Epithelial cell of proximal tubule (primary cell): ENCODE results near the gene ALB. TPM values are rescaled to one million over a fixed set of nuclear protein-coding genes. Genes with fewer than 3 reads are reported as not detected.

Experiments
- DNase-seq: peaks from one replicate; pipeline ENCODE4 v3.0.0-alpha.2; 2011; ENCODE audit warnings: low read depth
- H3K4me3 ChIP-seq: 2 replicates; pipeline ENCODE4 v1.5.1; 2011; ENCODE audit warnings: low read depth, mild to moderate bottlenecking, low read length
- CTCF ChIP-seq: conservative IDR thresholded peaks from 2 replicates; pipeline ENCODE4 v1.5.1; 2012; ENCODE audit warnings: low read depth, mild to moderate bottlenecking, low read length
- total RNA-seq: library from RNA; depleted of rRNA; stranded (reverse); fragments of >200 nt; gene quantifications from 2 replicates; pipeline ENCODE4 v1.2.3, GENCODE V29; 2015

Gene ALB
- total RNA-seq, 1 donor from 2014 or later = not detected

DNA sequence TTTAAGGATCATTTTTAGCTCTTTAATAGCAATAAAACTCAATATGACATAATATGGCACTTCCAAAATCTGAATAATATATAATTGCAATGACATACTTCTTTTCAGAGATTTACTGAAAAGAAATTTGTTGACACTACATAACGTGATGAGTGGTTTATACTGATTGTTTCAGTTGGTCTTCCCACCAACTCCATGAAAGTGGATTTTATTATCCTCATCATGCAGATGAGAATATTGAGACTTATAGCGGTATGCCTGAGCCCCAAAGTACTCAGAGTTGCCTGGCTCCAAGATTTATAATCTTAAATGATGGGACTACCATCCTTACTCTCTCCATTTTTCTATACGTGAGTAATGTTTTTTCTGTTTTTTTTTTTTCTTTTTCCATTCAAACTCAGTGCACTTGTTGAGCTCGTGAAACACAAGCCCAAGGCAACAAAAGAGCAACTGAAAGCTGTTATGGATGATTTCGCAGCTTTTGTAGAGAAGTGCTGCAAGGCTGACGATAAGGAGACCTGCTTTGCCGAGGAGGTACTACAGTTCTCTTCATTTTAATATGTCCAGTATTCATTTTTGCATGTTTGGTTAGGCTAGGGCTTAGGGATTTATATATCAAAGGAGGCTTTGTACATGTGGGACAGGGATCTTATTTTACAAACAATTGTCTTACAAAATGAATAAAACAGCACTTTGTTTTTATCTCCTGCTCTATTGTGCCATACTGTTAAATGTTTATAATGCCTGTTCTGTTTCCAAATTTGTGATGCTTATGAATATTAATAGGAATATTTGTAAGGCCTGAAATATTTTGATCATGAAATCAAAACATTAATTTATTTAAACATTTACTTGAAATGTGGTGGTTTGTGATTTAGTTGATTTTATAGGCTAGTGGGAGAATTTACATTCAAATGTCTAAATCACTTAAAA lies 15.3 kb downstream of the ALB start:
- H3K4me3 ChIP-seq = no peak overlapping the region
- TF ChIP-seq CTCF = no peak
- DNase-seq = no peak

DNA sequence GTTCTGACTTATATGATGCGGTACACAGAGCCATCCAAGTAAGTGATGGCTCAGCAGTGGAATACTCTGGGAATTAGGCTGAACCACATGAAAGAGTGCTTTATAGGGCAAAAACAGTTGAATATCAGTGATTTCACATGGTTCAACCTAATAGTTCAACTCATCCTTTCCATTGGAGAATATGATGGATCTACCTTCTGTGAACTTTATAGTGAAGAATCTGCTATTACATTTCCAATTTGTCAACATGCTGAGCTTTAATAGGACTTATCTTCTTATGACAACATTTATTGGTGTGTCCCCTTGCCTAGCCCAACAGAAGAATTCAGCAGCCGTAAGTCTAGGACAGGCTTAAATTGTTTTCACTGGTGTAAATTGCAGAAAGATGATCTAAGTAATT lies 16.5 kb downstream of the ALB start:
- TF ChIP-seq CTCF = no peak
- DNase-seq = no peak
- no peak overlapping the region for H3K4me3 ChIP-seq

GRCh38 chr4:73421708-73422457 lies 17.8 kb downstream of the ALB start:
- TF ChIP-seq CTCF = no peak
- H3K4me3 ChIP-seq = no peak overlapping the region
- DNase-seq = no peak

DNA sequence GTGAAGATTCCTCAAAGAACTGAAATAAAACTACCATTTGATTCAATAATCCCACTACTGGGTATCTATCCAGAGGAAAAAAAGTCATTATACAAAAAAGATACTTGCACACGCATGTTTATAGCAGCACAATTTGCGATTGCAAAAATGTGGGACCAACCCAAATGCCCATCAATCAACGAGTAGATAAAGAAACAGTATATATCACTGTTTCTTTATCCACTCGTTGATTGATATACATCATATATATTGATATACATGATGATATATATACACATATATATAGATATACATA lies 18.3 kb downstream of the ALB start:
- no peak for TF ChIP-seq CTCF

DNA sequence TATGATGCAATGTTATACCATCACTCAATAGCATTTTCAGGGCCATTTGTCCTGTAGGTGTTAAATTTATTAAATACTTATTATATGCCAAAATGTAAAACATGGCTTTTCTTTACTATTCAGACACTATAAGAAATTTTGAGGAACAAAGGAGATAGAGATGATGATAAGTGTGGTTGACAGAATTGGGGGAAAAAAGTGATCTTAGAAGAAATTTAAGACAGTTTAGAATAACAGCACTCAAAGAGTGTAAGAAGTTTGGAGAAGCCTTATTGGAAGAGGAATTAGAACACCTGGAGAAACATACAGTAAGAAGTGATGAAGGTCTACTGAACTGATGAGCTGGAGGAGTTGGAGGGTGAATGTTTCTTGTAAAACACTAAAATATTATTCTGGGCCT lies 19.1 kb downstream of the ALB start:
- no peak overlapping the region for H3K4me3 ChIP-seq
- DNase-seq = no peak
- TF ChIP-seq CTCF = no peak

More for the DNA sequence above, 18.3 kb downstream of the ALB start:
- H3K4me3 ChIP-seq = no peak overlapping the region
- DNase-seq = no peak

DNA sequence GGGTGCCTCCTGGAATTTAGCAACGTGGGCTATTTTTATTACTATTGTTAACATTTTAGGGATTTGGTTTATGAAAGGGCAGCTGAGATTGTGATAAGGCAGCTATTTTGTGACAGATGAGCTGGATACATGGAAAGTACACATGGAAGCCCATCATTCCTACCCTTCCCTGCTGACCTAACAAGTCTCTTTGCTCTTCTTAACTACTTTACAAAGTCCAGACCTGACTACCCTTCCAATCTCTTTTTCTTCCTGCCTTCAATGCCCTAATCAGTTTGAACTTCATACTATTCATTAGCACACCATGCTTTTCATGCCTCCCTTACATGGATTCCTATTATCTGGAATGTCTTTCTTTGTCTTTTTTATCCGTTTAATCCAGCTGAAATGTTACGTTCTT lies 22.6 kb downstream of the ALB start:
- no peak for DNase-seq
- no peak for TF ChIP-seq CTCF
- H3K4me3 ChIP-seq = no peak overlapping the region
